Measurements from ENCODE around the gene TCAIM.

TCAIM gene

DNA sequence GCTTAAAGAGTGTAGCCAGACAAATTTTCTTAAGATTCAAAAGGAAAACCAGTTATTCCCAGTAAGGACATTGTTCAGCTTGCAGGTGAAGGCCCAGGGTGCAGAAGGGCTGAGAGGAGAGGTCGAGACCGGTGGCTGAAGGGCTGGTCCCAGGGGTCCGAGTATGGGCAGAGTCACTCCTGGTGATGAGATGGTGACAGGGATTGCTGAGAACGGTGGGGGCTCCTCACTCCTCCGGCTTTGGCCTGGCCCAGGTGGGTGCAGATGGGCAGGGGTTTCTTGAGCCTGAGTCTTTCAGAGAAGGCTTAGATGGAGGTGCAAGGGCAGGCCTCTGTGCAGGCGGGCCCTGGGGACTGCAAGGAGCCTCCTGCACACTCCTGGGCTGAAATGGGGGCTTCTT is 82.7 kb downstream of the TCAIM start:
- TF ChIP-seq POLR2AphosphoS5 (IDR thresholded peaks at IDR 0.05; ENCODE audit: low read depth, low read length) = no peak
- TF ChIP-seq SIN3A (IDR thresholded peaks at IDR 0.05; ENCODE audit: borderline replicate concordance, insufficient read depth, low read length) = no peak
- TF ChIP-seq TAF1 (IDR thresholded peaks at IDR 0.05; ENCODE audit: borderline replicate concordance, insufficient read depth, low read length) = no peak
- TF ChIP-seq, protein P1, sequence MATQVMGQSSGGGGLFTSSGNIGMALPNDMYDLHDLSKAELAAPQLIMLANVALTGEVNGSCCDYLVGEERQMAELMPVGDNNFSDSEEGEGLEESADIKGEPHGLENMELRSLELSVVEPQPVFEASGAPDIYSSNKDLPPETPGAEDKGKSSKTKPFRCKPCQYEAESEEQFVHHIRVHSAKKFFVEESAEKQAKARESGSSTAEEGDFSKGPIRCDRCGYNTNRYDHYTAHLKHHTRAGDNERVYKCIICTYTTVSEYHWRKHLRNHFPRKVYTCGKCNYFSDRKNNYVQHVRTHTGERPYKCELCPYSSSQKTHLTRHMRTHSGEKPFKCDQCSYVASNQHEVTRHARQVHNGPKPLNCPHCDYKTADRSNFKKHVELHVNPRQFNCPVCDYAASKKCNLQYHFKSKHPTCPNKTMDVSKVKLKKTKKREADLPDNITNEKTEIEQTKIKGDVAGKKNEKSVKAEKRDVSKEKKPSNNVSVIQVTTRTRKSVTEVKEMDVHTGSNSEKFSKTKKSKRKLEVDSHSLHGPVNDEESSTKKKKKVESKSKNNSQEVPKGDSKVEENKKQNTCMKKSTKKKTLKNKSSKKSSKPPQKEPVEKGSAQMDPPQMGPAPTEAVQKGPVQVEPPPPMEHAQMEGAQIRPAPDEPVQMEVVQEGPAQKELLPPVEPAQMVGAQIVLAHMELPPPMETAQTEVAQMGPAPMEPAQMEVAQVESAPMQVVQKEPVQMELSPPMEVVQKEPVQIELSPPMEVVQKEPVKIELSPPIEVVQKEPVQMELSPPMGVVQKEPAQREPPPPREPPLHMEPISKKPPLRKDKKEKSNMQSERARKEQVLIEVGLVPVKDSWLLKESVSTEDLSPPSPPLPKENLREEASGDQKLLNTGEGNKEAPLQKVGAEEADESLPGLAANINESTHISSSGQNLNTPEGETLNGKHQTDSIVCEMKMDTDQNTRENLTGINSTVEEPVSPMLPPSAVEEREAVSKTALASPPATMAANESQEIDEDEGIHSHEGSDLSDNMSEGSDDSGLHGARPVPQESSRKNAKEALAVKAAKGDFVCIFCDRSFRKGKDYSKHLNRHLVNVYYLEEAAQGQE (IDR thresholded peaks at IDR 0.05; ENCODE audit: insufficient read depth in 1 of 2, low read depth in 2 of 2, low read length in 2 of 2) = no peak
- no peak for TF ChIP-seq FOXP2 (optimal IDR thresholded peaks at IDR 0.05; ENCODE audit: borderline replicate concordance, extremely low read depth, extremely low read length, insufficient read depth)

DNA sequence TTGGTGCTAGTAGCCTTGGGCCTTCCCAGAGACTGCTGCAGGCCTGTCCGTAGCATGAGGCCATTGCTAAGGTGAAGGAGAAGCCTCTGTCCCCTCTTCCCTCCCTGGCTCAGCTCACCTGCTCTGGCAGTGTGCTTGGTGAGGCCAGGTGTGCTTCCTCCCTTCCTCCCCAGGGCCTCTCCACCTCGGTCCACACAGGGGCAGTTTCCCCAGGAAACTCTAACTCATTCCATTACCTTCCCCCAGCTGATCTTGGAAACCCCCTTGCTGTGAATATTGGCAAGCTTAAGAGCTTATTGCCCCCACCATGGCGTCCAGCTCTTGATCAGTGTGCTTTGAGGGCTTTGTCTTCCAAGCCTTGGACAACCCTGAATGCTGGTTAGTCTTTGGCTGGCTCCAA is 86.2 kb downstream of the TCAIM start:
- TF ChIP-seq POLR2AphosphoS5 (IDR thresholded peaks at IDR 0.05; ENCODE audit: low read depth, low read length) = no peak
- TF ChIP-seq FOXP2 (optimal IDR thresholded peaks at IDR 0.05; ENCODE audit: borderline replicate concordance, extremely low read depth, extremely low read length, insufficient read depth) = no peak
- TF ChIP-seq SIN3A (IDR thresholded peaks at IDR 0.05; ENCODE audit: borderline replicate concordance, insufficient read depth, low read length) = no peak
- no peak for TF ChIP-seq TAF1 (IDR thresholded peaks at IDR 0.05; ENCODE audit: borderline replicate concordance, insufficient read depth, low read length)
- TF ChIP-seq, protein P1 (IDR thresholded peaks at IDR 0.05; ENCODE audit: insufficient read depth in 1 of 2, low read depth in 2 of 2, low read length in 2 of 2) = no peak

DNA sequence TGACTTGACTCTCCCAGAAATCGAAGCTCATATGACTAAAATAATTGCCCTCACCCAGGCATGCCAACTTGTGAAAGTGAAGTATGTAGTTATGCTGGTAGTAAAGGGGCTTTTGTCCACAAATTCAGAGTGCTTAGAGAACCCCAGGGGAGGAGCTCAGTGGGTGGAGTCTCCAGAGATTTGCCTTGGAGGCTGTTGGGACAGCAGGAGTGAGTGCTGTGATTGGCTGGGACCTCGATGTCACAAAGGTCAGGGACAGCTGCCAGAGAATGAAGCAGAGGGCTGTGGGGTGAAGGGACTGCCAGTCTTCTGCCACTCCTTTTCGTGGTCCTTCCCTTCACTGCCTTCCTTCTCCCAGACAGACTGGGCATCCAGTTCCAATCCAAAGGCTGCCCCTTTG is 89.1 kb downstream of the TCAIM start:
- TF ChIP-seq POLR2AphosphoS5 (IDR thresholded peaks at IDR 0.05; ENCODE audit: low read depth, low read length) = no peak
- no peak for TF ChIP-seq FOXP2 (optimal IDR thresholded peaks at IDR 0.05; ENCODE audit: borderline replicate concordance, extremely low read depth, extremely low read length, insufficient read depth)
- no peak for TF ChIP-seq SIN3A (IDR thresholded peaks at IDR 0.05; ENCODE audit: borderline replicate concordance, insufficient read depth, low read length)
- TF ChIP-seq, protein P1 (IDR thresholded peaks at IDR 0.05; ENCODE audit: insufficient read depth in 1 of 2, low read depth in 2 of 2, low read length in 2 of 2) = no peak
- TF ChIP-seq TAF1 (IDR thresholded peaks at IDR 0.05; ENCODE audit: borderline replicate concordance, insufficient read depth, low read length) = no peak

DNA sequence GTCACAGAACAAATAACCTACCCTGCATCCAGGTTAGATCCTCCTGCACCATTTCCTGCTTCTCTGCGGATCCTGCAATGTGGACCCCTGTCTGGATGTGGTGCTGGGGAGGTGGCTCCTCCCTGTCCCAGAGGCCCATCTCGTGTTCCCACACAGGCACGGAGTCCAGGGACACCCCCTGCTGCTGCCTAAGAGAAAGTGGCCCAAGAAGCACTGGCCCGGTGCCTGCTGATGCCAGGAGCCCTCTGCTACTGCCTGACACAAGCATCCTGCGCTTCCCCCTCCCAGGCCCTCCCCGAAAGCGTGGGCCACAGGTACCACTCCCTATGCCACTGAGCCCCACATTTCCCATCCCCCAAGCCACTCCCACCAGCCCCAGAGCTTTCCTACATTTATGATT is 90.3 kb downstream of the TCAIM start:
- TF ChIP-seq, protein P1 (IDR thresholded peaks at IDR 0.05; ENCODE audit: insufficient read depth in 1 of 2, low read depth in 2 of 2, low read length in 2 of 2) = no peak
- no peak for TF ChIP-seq POLR2AphosphoS5 (IDR thresholded peaks at IDR 0.05; ENCODE audit: low read depth, low read length)
- no peak for TF ChIP-seq FOXP2 (optimal IDR thresholded peaks at IDR 0.05; ENCODE audit: borderline replicate concordance, extremely low read depth, extremely low read length, insufficient read depth)
- TF ChIP-seq TAF1 (IDR thresholded peaks at IDR 0.05; ENCODE audit: borderline replicate concordance, insufficient read depth, low read length) = no peak
- no peak for TF ChIP-seq SIN3A (IDR thresholded peaks at IDR 0.05; ENCODE audit: borderline replicate concordance, insufficient read depth, low read length)

DNA sequence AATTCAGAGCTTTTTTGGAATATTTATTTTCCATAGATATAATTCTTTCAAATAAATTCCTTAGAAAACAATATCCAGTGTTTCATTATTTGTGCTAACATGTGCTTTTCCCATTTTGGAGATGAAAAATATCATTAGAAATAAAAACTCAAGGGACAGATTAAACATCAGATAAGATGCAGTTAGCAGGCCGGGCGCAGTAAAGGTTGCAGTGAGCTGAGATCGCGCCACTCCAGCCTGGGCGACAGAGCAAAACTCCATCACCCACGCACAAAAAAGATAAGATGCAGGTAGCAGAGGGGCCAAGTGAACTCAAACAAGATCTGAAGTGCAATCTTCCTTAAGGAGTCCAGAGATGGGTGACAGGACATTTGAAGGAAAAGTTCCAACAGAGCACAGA is 90.9 kb downstream of the TCAIM start:
- no peak for TF ChIP-seq FOXP2 (optimal IDR thresholded peaks at IDR 0.05; ENCODE audit: borderline replicate concordance, extremely low read depth, extremely low read length, insufficient read depth)
- TF ChIP-seq, protein P1 (IDR thresholded peaks at IDR 0.05; ENCODE audit: insufficient read depth in 1 of 2, low read depth in 2 of 2, low read length in 2 of 2) = no peak
